ENCODE measurements around the gene DISP3. TPM values are rescaled to one million over a fixed set of nuclear protein-coding genes. Genes with fewer than 3 reads are reported as not detected.

Gene DISP3
- total and polyA plus RNA-seq, 2 of the 4 experiments (the other 2 are of a cell fraction), result 0.05 TPM; not detected in 1

DNA sequence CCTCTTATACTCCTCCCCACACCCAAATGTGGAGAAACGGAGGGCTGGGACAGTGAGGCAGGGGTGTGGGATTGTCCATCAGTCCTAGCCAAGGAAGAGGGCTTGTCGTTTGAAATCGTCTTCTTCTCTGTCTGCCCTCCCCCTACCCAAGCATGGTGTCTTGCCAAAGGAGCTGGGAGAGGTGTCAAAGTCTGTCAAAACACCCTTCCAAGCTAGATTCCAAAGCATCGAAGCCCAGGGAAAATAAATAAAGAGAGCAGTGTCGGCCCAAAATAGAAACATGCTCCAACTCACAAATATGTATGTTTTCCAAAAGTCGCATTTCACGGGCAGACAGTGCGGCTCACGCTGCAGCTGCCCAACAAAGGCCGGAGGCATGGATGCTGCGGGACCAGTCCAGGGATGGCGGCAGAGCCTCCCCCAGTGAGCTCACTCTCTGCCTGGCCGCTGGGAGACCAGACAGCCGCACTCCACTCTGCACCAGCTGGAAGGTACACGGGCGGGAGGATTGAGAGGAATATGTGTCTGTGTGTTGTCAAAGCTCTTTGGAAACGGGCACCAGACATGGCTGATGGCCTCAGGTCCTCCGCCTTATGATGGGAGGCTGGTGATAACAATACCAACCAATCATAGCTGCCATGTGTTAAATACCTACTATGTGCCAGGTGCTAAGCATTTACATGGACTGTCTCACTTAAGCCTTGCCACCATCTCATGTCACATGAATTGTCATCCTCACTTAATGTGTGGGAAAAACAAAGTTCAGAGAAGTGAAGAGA is 3.9 kb downstream of the DISP3 start:
- H4K8ac ChIP-seq (ENCODE audit: low read depth in 2 of 2, low read length in 2 of 2), result no peak overlapping the region
- no peak overlapping the region for H3K56ac ChIP-seq (ENCODE audit: extremely low read depth, insufficient read depth, low read length)
- no peak overlapping the region for H2BK5ac ChIP-seq (ENCODE audit: low read depth, low read length, poor library complexity, severe bottlenecking)
- H3K18ac ChIP-seq (ENCODE audit: low read depth, low read length), result no peak overlapping the region
- no peak overlapping the region for H2AK9ac ChIP-seq (replicated peaks; ENCODE audit: low read depth, low read length, poor library complexity)
- H2BK15ac ChIP-seq (ENCODE audit: low read depth, low read length), result no peak overlapping the region
- no peaks in the 10 kb centered on the region for H3K4me1 ChIP-seq (ENCODE audit: control insufficient read depth, insufficient read depth, low read length)
- no peak overlapping the region for H3K4ac ChIP-seq (ENCODE audit: low read depth, low read length)
- H4K5ac ChIP-seq (ENCODE audit: low read depth, low read length), result no peak overlapping the region
- ATAC-seq (ENCODE audit: low read depth), result no peak
- intact Hi-C loops (cut with micrococcal nuclease), result no loop called here
- no peak overlapping the region for H4K91ac ChIP-seq (ENCODE audit: insufficient read depth, low read depth, low read length)
- H3K9me3 ChIP-seq (ENCODE audit: control insufficient read depth, insufficient read depth, low read length), result no peaks in the 10 kb centered on the region
- H2BK20ac ChIP-seq (ENCODE audit: low read depth, low read length), result no peak overlapping the region
- no peak overlapping the region for H3K27ac ChIP-seq (ENCODE audit: insufficient read depth, low read length)
- H3K9ac ChIP-seq (ENCODE audit: low read depth, low read length), result no peak overlapping the region
- H3K23ac ChIP-seq (ENCODE audit: low read depth, low read length), result no peak overlapping the region
- H3K36me3 ChIP-seq (ENCODE audit: control insufficient read depth, insufficient read depth, low read length), result no peaks in the 10 kb centered on the region
- no peaks in the 10 kb centered on the region for H4K20me1 ChIP-seq (ENCODE audit: insufficient read depth, low read length)
- ChIA-PET POLR2A (ENCODE audit: unreplicated experiment) (no interaction called here), CTCF (no interaction called here)
- no peak overlapping the region for H3K4me2 ChIP-seq (ENCODE audit: low read depth, low read length)
- no peak overlapping the region for H2AFZ ChIP-seq (replicated peaks; ENCODE audit: low read length, poor library complexity)
- dilution Hi-C loops (cut with HindIII; ENCODE audit: low sequenced_read_pairs, unreplicated experiment), result no loop called here
- no peaks in the 10 kb centered on the region for H3K9me1 ChIP-seq (ENCODE audit: insufficient read depth, low read length)
- no TSS peak for BruUV-seq (replicated peaks)
- 68% methylated on average over 7 of the region's 18 CpGs; no CpG with 5 or more reads in 1 of the 2 experiments for WGBS, 2 experiments (ENCODE audit: extremely low coverage in 2 of 2, insufficient read length in 1 of 2)
- TF ChIP-seq, protein P1, sequence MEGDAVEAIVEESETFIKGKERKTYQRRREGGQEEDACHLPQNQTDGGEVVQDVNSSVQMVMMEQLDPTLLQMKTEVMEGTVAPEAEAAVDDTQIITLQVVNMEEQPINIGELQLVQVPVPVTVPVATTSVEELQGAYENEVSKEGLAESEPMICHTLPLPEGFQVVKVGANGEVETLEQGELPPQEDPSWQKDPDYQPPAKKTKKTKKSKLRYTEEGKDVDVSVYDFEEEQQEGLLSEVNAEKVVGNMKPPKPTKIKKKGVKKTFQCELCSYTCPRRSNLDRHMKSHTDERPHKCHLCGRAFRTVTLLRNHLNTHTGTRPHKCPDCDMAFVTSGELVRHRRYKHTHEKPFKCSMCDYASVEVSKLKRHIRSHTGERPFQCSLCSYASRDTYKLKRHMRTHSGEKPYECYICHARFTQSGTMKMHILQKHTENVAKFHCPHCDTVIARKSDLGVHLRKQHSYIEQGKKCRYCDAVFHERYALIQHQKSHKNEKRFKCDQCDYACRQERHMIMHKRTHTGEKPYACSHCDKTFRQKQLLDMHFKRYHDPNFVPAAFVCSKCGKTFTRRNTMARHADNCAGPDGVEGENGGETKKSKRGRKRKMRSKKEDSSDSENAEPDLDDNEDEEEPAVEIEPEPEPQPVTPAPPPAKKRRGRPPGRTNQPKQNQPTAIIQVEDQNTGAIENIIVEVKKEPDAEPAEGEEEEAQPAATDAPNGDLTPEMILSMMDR (conservative IDR thresholded peaks at IDR 0.05; ENCODE audit: low read depth, low read length), result no peak
- TF ChIP-seq RCOR1 (IDR thresholded peaks at IDR 0.05; ENCODE audit: insufficient replicate concordance, low read length) (no peak), FOS (IDR thresholded peaks at IDR 0.05; ENCODE audit: low read depth, low read length) (no peak), CHD1 (IDR thresholded peaks at IDR 0.05; ENCODE audit: low read depth, low read length) (no peak), SMC3 (IDR thresholded peaks at IDR 0.05; ENCODE audit: low read depth, low read length) (no peak), MAFK (IDR thresholded peaks at IDR 0.05; ENCODE audit: low read depth, low read length) (no peak)
- TF ChIP-seq, protein P2, sequence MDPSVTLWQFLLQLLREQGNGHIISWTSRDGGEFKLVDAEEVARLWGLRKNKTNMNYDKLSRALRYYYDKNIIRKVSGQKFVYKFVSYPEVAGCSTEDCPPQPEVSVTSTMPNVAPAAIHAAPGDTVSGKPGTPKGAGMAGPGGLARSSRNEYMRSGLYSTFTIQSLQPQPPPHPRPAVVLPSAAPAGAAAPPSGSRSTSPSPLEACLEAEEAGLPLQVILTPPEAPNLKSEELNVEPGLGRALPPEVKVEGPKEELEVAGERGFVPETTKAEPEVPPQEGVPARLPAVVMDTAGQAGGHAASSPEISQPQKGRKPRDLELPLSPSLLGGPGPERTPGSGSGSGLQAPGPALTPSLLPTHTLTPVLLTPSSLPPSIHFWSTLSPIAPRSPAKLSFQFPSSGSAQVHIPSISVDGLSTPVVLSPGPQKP (IDR thresholded peaks at IDR 0.05; ENCODE audit: borderline replicate concordance, low read depth, low read length), result no peak
- H3K27me3 ChIP-seq (ENCODE audit: control insufficient read depth, insufficient read depth, low read length), result peaks cover 18% of the 10 kb centered on the region
- H3K14ac ChIP-seq (replicated peaks; ENCODE audit: low read depth, low read length), result no peak overlapping the region
- DNase-seq, result no peak
- H3K4me3 ChIP-seq (ENCODE audit: insufficient read depth, low read depth, low read length), result no peak overlapping the region
- in situ Hi-C loops (cut with MboI; ENCODE audit: low sequenced_read_pairs), result no loop called here
- H2AK5ac ChIP-seq (ENCODE audit: low read depth, low read length), result no peak overlapping the region
- H3K79me1 ChIP-seq (ENCODE audit: low read depth in 1 of 2, low read length in 2 of 2), result no peaks in the 10 kb centered on the region
- H2BK120ac ChIP-seq (ENCODE audit: low read depth, low read length), result no peak overlapping the region

All from IMR-90 (cell line).